ENCODE measurements around the gene VEZF1. TPM values are rescaled to one million over a fixed set of nuclear protein-coding genes. Genes with fewer than 3 reads are reported as not detected.

Gene VEZF1
- polyA plus RNA-seq (ENCODE audit: insufficient read length in 10 of 10): 10 to 100 TPM; 43.1 to 56.6 (median 51.5) TPM
- long read RNA-seq, donor 1, transcript VEZF1-202 (6 exons, 2,321 nt): major isoform, 6 of 12 reads
- long read RNA-seq, donor 1, partial matches to known transcripts: 6 of 12 reads
- long read RNA-seq, donor 1, other reads (novel, unspliced or antisense): 0 of 12 reads
- long read RNA-seq, donor 2, partial matches to known transcripts: 6 of 9 reads
- long read RNA-seq, donor 2, other reads (novel, unspliced or antisense): 0 of 9 reads
- long read RNA-seq, donor 3: 0 reads
- long read RNA-seq, donor 4, transcript VEZF1-202 (6 exons, 2,321 nt): major isoform, 6 of 12 reads
- long read RNA-seq, donor 4, partial matches to known transcripts: 5 of 12 reads
- long read RNA-seq, donor 4, other reads (novel, unspliced or antisense): 0 of 12 reads
- long read RNA-seq, donor 5, transcript VEZF1-202 (6 exons, 2,321 nt): major isoform, 7 of 28 reads
- long read RNA-seq, donor 5, partial matches to known transcripts: 20 of 28 reads
- long read RNA-seq, donor 5, other reads (novel, unspliced or antisense): 0 of 28 reads
- long read RNA-seq, donor 6, transcript VEZF1-202 (6 exons, 2,321 nt): major isoform, 7 of 22 reads
- long read RNA-seq, donor 6, partial matches to known transcripts: 15 of 22 reads
- long read RNA-seq, donor 6, other reads (novel, unspliced or antisense): 0 of 22 reads
- long read RNA-seq, donor 7, transcript VEZF1-202 (6 exons, 2,321 nt): major isoform, 7 of 14 reads
- long read RNA-seq, donor 7, partial matches to known transcripts: 7 of 14 reads
- long read RNA-seq, donor 7, other reads (novel, unspliced or antisense): 0 of 14 reads
- long read RNA-seq, donor 8, partial matches to known transcripts: 6 of 10 reads
- long read RNA-seq, donor 8, other reads (novel, unspliced or antisense): 0 of 10 reads
- long read RNA-seq, donor 9: 0 reads

GRCh38 chr17:57987581-57988300 lies at the start of gene VEZF1:
Gene VEZF1 (minus strand): TSS chr17:57988254. CDS start chr17:57988111, 143 bp downstream.
- peak; percentile 66 to 92 (median 73) for DNase-seq

GRCh38 chr17:58032691-58033415 lies 44.8 kb upstream of the VEZF1 start:
- no peak for DNase-seq

GRCh38 chr17:58028578-58028977 lies 40.5 kb upstream of the VEZF1 start:
- no peak for DNase-seq

DNA sequence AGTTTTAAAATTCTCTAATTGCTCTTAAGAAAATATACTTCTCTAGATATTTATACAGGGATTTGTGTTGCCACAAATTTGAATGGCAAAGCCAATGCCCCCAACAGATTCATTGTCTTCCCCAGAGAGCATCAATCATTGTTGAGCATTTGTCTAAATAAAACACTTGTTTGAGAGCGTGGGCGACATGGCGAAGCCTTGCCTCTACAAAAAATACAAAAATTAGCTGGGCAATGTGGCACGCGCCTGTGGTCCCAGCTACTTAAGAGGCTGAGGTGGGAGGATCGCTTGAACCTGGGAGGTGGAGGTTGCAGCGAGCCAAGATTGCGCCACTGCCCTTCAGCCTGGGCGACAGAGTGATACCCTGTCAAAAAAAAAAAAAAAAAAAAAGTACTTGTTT lies 32.3 kb upstream of the VEZF1 start:
- DNase-seq: no peak

DNA sequence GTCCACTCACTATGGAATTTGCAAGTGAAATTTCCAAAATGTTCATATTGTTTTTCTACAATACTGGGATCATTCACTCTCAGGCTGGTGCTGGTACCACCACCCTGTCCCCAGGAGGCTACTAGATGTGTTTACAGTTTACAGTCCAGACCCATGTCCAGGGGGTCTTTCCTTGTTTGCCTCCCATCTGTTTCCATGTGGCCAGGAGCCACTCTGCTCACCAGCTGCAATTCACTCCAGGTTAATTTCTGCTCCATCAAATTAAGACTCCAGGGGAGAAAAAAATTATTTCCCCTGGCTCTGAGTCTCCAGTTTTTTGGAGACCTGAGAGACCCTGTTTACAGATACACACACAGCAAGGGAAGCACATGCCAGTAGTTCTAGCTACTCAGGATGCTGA lies 31.5 kb upstream of the VEZF1 start:
- DNase-seq: no peak

- no peak for DNase-seq
Measured at GRCh38 chr17:58019039-58019438, 31.0 kb upstream of the VEZF1 start.

DNA sequence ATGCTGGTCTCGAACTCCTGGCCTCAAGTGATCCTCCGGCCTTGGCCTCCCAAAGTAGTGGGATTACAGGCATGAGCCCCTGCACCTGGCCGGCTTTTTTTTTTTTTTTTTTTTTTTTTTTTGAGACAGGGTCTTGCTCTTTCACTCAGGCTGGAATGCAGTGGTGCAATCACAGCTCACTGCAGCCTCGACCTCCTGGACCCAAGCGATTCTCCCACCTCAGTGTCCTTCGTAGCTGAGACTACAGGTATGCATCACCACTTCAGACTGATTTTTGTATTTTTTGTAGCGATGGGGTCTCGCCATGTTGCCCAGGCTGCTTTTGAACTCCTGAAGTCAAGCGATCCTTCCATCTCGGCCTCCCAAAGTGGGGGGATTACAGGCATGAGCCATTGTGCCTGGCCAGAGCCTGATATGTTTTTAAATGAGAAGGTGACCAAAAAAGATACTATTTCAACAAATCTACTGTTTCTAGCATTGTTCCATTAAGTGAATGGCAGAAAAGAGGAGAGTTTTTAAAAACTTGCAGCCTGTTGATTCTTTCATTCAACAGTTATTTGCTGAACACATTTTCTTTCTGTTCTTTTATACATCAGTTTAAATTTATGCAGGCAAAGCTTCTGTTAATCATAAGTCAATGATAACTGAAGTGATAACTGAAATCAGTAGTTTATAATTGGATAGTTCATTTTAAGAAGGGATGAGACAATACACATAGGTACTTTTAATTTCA lies 22.2 kb upstream of the VEZF1 start:
- no peak for DNase-seq

DNA sequence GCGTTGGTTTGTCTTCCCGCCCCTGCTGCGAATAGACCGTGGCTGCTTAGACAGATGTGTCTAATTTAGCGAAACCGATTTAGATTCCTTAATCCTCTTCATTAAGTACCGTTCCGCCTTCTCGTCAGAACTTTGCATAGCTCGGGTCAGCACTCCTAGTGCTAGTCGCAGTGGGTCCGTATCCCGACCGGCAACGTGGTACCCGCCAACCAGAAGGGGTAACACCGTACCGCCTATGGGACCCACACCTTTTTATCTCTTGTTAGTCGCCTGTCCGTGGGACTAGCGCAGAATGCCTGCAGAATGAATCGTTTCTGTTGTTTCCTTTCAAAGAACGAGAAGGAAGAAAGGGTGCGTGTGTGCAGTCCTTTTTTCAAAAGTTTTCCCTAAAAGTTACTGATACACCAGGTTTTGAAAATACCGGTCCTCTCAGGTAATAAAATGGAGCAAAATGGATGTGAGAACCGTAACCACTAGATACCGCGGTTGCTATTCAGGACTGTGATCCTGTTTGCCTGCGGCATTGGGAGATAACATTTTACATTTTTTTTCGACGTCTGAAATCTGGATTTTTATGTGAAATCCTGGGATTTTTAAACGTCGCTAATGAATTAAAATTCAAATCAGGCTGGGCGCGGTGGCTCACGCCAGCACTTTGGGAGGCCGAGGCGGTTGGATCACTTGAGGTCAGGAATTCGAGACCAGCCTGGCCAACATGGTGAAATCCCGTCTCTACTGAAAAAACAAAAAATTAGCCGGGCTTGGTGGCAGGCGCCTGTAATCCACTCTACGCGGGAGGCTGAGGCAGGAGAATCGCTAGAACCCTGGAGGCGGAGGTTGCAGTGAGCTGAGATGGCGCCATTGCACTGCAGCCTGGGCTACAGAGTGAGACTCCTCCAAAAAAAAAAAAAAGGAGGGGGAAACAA lies 20.0 kb upstream of the VEZF1 start:
- DNase-seq: no peak

DNA sequence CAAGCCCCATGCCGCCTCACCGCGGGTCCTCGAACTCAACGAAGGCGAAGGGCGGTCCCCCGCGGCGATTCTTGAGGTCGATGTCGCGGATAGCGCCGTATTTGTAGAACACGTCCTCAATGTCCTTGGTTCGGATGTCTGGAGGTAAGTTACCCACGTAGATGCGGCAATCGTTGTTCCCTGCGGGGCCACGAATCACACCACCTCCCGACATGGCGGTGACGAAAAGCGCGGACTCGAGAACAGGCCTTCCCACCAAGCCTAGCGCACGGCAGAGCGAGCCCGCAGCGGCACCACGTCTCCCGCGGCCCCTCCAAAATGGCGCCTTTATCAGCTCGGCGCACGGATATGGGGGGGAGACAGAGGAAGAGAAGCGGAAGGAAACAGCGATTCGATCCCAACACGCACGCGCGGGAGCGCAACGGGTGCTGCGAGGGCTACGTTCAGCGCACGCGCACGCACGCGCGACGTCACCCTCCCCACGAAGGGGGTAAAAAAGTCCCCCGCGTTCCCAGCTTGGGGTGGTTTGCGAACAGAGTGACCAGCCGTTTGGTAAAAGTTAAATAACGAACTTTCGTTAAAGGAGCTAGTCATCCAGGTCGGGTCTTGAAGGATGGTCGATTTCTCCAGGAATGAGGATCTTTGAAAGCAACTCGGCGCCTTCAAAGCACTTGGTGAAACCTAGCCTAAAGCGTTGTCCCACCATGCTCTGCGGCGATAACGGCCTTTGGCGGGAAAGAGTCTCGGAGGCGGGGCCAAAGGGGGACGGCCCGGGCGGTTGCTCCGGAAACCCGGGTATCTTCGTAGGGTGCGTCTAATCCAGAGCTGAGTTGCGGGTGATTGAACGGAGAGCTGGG lies 19.1 kb upstream of the VEZF1 start, which contains the start of gene SRSF1:
SRSF1 (minus strand) TSS at position 323 of the 857 bp plus-strand sequence; CDS start at position 214, 109 bp downstream.
- DNase-seq: peak; percentile 98 to 100 (median 100)

- DNase-seq: peak; percentile 75 to 95 (median 87)
Measured at GRCh38 chr17:58006560-58006923, 18.5 kb upstream of the VEZF1 start.

DNA sequence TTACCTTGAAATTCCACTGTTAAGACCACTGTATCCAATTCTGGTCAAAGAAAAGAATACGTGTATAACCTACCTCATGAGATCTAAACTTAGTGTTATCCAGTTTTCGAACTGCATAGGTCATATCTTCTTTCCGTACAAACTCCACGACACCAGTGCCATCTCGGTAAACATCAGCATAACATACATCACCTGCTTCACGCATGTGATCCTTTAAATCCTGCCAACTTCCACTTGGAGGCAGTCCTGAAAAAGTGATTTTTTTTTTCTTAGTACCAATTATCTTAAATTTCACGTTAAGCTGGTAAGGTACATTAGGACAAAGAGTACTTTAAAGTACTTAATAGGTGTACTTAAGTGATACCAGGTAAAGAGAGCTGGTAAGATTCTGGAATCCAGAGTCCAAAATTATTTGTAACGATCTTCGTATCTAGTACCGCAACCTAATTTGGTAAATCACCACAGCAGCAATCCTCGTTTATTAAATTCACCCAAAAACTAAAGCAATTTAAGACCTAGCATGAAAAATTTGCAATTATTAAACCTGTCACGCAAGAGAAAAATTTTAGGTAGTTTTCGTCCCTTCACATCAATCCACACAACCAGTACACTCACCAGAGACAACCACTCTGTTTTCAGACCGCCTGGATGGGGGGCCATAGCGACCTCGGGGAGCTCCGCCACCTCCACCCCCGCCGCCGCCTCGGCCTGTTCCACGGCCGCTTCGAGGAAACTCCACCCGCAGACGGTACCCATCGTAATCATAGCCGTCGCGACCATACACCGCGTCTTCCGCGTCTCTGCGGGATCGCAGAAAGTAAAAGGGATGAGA lies 17.9 kb upstream of the VEZF1 start:
- no peak for DNase-seq

GRCh38 chr17:58005031-58005727 lies 17.1 kb upstream of the VEZF1 start:
- DNase-seq: no peak

DNA sequence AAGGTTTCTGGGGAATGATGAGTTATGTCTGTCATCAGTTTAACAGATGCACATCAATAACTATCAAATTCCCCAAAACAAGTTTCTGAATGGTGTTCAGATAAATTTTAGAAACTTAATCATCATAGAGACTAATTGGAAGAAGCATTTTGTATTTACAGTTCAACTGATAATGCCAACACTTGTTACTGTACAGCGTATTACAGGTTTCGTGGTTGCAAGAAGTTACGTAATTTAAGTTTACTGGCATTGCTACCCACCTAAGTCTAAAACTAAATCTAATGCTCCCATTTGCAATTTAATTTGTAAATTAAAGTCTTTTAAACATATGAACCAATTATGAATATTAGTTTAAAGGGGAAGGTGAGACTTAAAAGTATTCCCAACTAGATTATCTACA lies 16.0 kb upstream of the VEZF1 start:
- no peak for DNase-seq

GRCh38 chr17:58002973-58003372 lies 14.9 kb upstream of the VEZF1 start:
- no peak for DNase-seq

GRCh38 chr17:58002154-58002948 lies 14.3 kb upstream of the VEZF1 start:
- DNase-seq: no peak

All from muscle of back (tissue), 13 donors.